Brain microvascular endothelial cell (primary cell): ENCODE data around the gene SBF2.

ENCODE experiments used
- DNase-seq: peaks from one replicate; pipeline ENCODE4 v3.0.0-alpha.2; 2020
- H3K27ac ChIP-seq: fragments of 250-450 bp; sonication (Bioruptor Pico); 2 replicates; pipeline ENCODE4 v1.5.1; 2020; ENCODE audit warnings: mild to moderate bottlenecking, moderate library complexity
- H3K27me3 ChIP-seq: fragments of 250-450 bp; sonication (Bioruptor Pico); replicated peaks from 2 replicates; pipeline ENCODE4 v1.5.1; 2020; ENCODE audit warnings: mild to moderate bottlenecking
- H3K36me3 ChIP-seq: fragments of 250-450 bp; sonication (Bioruptor Pico); replicated peaks from 2 replicates; pipeline ENCODE4 v1.5.1; 2020; ENCODE audit warnings: mild to moderate bottlenecking
- H3K4me3 ChIP-seq: 2 replicates; pipeline ENCODE4 v1.5.1; 2011; ENCODE audit warnings: low read depth, mild to moderate bottlenecking, control low read depth, low read length, moderate library complexity
- CTCF ChIP-seq: IDR thresholded peaks from 2 replicates; pipeline ENCODE4 v1.5.1; 2011; ENCODE audit warnings: low read depth, mild to moderate bottlenecking, moderate library complexity, low read length, control low read depth, inconsistent platforms; ENCODE audit errors: missing control alignments
- in situ Hi-C: cut with HindIII; loops from 2 replicates; pipeline ENCODE4 v1.10.0; 2017; ENCODE audit warnings: low sequenced_read_pairs, low pct_ligation_motif_present

The SBF2 gene

DNA sequence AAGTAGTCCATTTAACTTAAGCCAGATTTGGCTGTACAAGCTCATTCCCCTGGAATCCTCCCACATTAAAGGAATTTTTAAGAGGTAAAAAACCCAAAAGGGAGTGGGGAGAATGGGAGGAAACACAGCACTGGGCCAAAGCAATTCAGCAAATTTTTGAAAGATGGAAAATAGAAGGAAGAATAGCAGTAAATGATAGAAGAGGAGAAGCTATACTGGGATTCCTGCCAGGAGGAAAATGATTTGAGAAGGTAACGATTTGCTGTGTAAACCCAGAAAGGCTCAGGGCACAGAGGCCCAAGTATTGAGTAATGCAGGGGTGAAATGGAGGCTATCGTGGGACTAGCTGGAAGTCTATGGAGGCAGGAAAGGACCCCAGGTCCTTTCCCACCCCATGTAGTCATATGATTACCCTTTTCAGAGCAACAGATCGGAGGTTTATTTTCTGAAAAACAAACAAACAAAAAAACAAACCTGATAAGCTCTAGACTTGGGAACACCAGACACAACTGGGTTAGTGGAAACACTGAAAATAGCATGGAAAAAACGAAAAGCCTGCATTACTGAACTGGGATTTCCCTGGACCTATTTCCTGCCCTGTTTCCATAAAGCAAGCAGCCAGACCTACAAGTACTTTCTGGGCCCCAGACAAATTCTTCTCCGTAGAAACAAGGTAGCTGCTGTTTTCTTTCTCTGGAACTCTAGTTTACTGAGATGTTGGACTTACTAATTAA lies 490.2 kb downstream of the SBF2 start:
- no peak for TF ChIP-seq CTCF
- Histone ChIP-seq H3K27ac (peak overlapping the region; percentile 32), H3K36me3 (peaks cover 7% of the 10 kb centered on the region), H3K27me3 (no peaks in the 10 kb centered on the region), H3K4me3 (no peak overlapping the region)
- in situ Hi-C loops, result no loop called here
- DNase-seq, result peak; percentile 31

GRCh38 chr11:9802291-9802861 lies 491.6 kb downstream of the SBF2 start:
- in situ Hi-C loops, result no loop called here
- TF ChIP-seq CTCF, result no peak
- H3K4me3 ChIP-seq, result no peak overlapping the region
- peak; percentile 33 for DNase-seq
- H3K27me3 ChIP-seq, result no peaks in the 10 kb centered on the region
- H3K27ac ChIP-seq, result peak overlapping the region; percentile 75
- H3K36me3 ChIP-seq, result peaks cover 5% of the 10 kb centered on the region

GRCh38 chr11:9799886-9800285 lies 494.1 kb downstream of the SBF2 start:
- no peak for DNase-seq
- H3K4me3 ChIP-seq, result no peak overlapping the region
- in situ Hi-C loops, result no loop called here
- no peak for TF ChIP-seq CTCF
- no peaks in the 10 kb centered on the region for H3K36me3 ChIP-seq
- H3K27me3 ChIP-seq, result no peaks in the 10 kb centered on the region
- H3K27ac ChIP-seq, result no peak overlapping the region

DNA sequence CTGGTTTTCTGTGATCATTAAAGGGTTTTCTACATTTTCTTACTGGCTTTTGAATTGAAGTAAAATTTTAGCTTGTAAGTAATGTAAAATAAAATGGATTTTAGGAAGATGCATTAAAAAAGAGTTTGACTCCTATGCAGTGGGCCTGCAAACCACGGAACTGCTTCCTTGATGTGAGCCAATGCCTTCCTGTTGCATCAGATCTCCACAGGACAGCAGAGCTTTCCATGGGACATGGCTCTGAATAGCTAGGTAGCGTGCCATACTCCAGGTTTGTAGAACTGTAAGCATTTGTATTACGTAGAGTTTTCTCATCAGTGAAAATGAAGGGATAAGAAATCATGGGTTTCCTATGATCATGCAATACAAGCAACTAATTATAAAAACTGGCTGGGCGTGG lies 496.7 kb downstream of the SBF2 start:
- in situ Hi-C loops, result no loop called here
- no peak for TF ChIP-seq CTCF
- no peak overlapping the region for H3K27ac ChIP-seq
- no peak for DNase-seq
- no peaks in the 10 kb centered on the region for H3K36me3 ChIP-seq
- H3K27me3 ChIP-seq, result no peaks in the 10 kb centered on the region
- no peak overlapping the region for H3K4me3 ChIP-seq

- Histone ChIP-seq H3K36me3 (no peaks in the 10 kb centered on the region), H3K27me3 (no peaks in the 10 kb centered on the region), H3K27ac (no peak overlapping the region), H3K4me3 (no peak overlapping the region)
- in situ Hi-C loops, result no loop called here
- TF ChIP-seq CTCF, result no peak
- no peak for DNase-seq
These were observed 497.2 kb downstream of the SBF2 start for GRCh38 chr11:9796854-9797253.

DNA sequence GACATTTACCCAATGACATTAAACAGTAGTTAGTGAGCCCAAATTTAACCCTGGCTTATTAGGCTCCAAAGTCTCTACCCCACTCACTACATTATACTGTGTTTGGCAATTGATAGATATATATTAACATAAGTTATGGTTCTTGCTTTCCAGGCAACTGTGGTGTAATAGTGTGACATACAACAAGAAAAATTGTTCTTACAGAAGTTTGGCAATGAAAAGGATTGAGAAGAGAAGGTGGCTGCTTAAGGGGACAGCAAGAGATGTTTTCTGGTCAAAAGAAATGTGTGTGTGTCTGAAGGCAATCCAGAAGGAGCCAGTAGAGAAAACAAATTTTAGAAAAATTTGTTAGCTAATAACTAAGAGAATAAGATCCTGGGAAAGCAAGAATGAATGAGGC lies 497.8 kb downstream of the SBF2 start:
- no peak overlapping the region for H3K4me3 ChIP-seq
- TF ChIP-seq CTCF, result no peak
- H3K27me3 ChIP-seq, result no peaks in the 10 kb centered on the region
- DNase-seq, result no peak
- in situ Hi-C loops, result no loop called here
- no peak overlapping the region for H3K27ac ChIP-seq
- no peaks in the 10 kb centered on the region for H3K36me3 ChIP-seq
